ENCODE data around the gene CYP11A1. TPM values are rescaled to one million over a fixed set of nuclear protein-coding genes. Genes with fewer than 3 reads are reported as not detected.

The CYP11A1 gene
- total RNA-seq, 1 experiment from 2014 or later, result 1.7 TPM

- no peak overlapping the region for H3K18ac ChIP-seq (ENCODE audit: insufficient read length, low read depth, low read length)
- H3K79me2 ChIP-seq (ENCODE audit: insufficient read depth, low read length), result no peaks in the 10 kb centered on the region
- no peak overlapping the region for H4K91ac ChIP-seq (ENCODE audit: insufficient read length, low read depth, low read length)
- no peak overlapping the region for H4K8ac ChIP-seq (replicated peaks; ENCODE audit: insufficient read length, low read depth, low read length)
- no peak overlapping the region for H3K4me2 ChIP-seq (ENCODE audit: insufficient read depth, insufficient read length, low read length)
- no peak overlapping the region for H2BK120ac ChIP-seq (ENCODE audit: low read depth, low read length, poor library complexity, severe bottlenecking)
- no peaks in the 10 kb centered on the region for H3K4me1 Mint-ChIP-seq
- no peak overlapping the region for H2BK20ac ChIP-seq (ENCODE audit: low read depth, low read length, poor library complexity, severe bottlenecking)
- H3K4me3 Mint-ChIP-seq, result no peak overlapping the region
- H3K23me2 ChIP-seq (ENCODE audit: insufficient read length, low read depth, low read length, poor library complexity, severe bottlenecking), result no peaks in the 10 kb centered on the region
- no peak overlapping the region for H2BK5ac ChIP-seq (ENCODE audit: insufficient read length, low read length)
- no peaks in the 10 kb centered on the region for H4K20me1 ChIP-seq (ENCODE audit: control insufficient read depth, insufficient read depth, insufficient read length)
- no peak overlapping the region for H3K27ac ChIP-seq (ENCODE audit: insufficient read length, low read depth, low read length)
- H3K56ac ChIP-seq (ENCODE audit: insufficient read length, low read depth, low read length), result no peak overlapping the region
- no peaks in the 10 kb centered on the region; a peak in 2 of 7 replicates for H3K36me3 Mint-ChIP-seq (ENCODE audit: insufficient read depth in 1 of 3, low read depth in 3 of 3)
- no peak overlapping the region for H3K4ac ChIP-seq (ENCODE audit: low read depth, low read length)
- H4K5ac ChIP-seq (ENCODE audit: insufficient read length, low read depth, low read length), result no peak overlapping the region
- DNase-seq, result no peak
- no peak overlapping the region for H3K9ac ChIP-seq (ENCODE audit: extremely low read depth, insufficient read length, low read length)
- H3K27ac Mint-ChIP-seq, result no peak overlapping the region
- peaks cover 0 to 6% of the 10 kb centered on the region in 2 experiments; a peak in 2 of 5 replicates for H3K9me3 Mint-ChIP-seq
- H3T11ph ChIP-seq (ENCODE audit: low read length), result no peak overlapping the region
- no peaks in the 10 kb centered on the region for H3K79me1 ChIP-seq (ENCODE audit: insufficient read depth, low read depth, low read length, poor library complexity, severe bottlenecking)
- H3K27me3 Mint-ChIP-seq (ENCODE audit: low read depth), result peaks cover 25% of the 10 kb centered on the region
- no peaks in the 10 kb centered on the region for H3K4me1 ChIP-seq (ENCODE audit: insufficient read depth, low read length)
- H2BK12ac ChIP-seq (ENCODE audit: insufficient read length, low read depth, low read length), result no peak overlapping the region
- H2AFZ ChIP-seq (ENCODE audit: low read length), result no peak overlapping the region
- H3K14ac ChIP-seq (ENCODE audit: insufficient read depth, low read length), result no peak overlapping the region; the same call in 1 of the 2 replicates
- H3K9me3 ChIP-seq (ENCODE audit: control insufficient read depth, low read depth, low read length), result no peaks in the 10 kb centered on the region
- H3K23ac ChIP-seq (ENCODE audit: insufficient read length, low read depth, low read length), result no peak overlapping the region
- H2BK15ac ChIP-seq (ENCODE audit: low read depth, low read length), result no peak overlapping the region
- TF ChIP-seq CTCF (conservative IDR thresholded peaks at IDR 0.05), result no peak
- H3K27me3 ChIP-seq (ENCODE audit: insufficient read depth, low read length), result no peaks in the 10 kb centered on the region
- no peak overlapping the region for H2AK5ac ChIP-seq (ENCODE audit: insufficient read length, low read length)
- no CpG with 5 or more reads among the region's 5 CpGs for WGBS (ENCODE audit: extremely low coverage, insufficient read length, low lambda C conversion rate)
Observed at GRCh38 chr15:74337146-74337545, 30.3 kb downstream of the CYP11A1 start.
